Esophagus (tissue), 2 donors: ENCODE data around the gene TSC22D2. TPM values are rescaled to one million over a fixed set of nuclear protein-coding genes. Genes with fewer than 3 reads are reported as not detected.

Experiments used
- H3K27ac ChIP-seq, 2 donors: one replicate each; pipeline ENCODE4 v1.5.1; 2013; ENCODE audit warnings: low read depth in 2 of 2, mild to moderate bottlenecking in 2 of 2, inconsistent platforms in 1 of 2, low read length in 1 of 2, moderate library complexity in 1 of 2
- H3K27me3 ChIP-seq, 2 donors: one replicate each; pipeline ENCODE4 v1.6.1; 2013; ENCODE audit warnings: low read length in 2 of 2, control low read depth in 1 of 2, mild to moderate bottlenecking in 1 of 2; ENCODE audit not compliant: insufficient read depth in 2 of 2, control insufficient read depth in 1 of 2
- H3K36me3 ChIP-seq, 2 donors: one replicate each; pipeline ENCODE4 v1.6.1; 2013; ENCODE audit warnings: low read length in 1 of 2; ENCODE audit not compliant: control insufficient read depth in 2 of 2, insufficient read depth in 2 of 2
- H3K4me1 ChIP-seq, 2 donors: one replicate each; pipeline ENCODE4 v1.6.1; 2013; ENCODE audit warnings: low read length in 1 of 2; ENCODE audit not compliant: control insufficient read depth in 2 of 2, insufficient read depth in 2 of 2
- H3K4me3 ChIP-seq, 2 donors: one replicate each; pipeline ENCODE4 v1.5.1; 2013; ENCODE audit warnings: low read length in 2 of 2, mild to moderate bottlenecking in 2 of 2, low read depth in 1 of 2, moderate library complexity in 1 of 2
- H3K9me3 ChIP-seq, 2 donors: one replicate each; pipeline ENCODE4 v1.6.1; 2013; ENCODE audit warnings: mild to moderate bottlenecking in 2 of 2, low read depth in 1 of 2, low read length in 1 of 2, moderate library complexity in 1 of 2; ENCODE audit not compliant: control insufficient read depth in 2 of 2, insufficient read depth in 1 of 2
- WGBS, 2 donors: extraction: QIAGEN DNeasy Blood & Tissue Kit; methylation state at CpG; one replicate each; pipeline ENCODE4 v1.1.7; 2013; 5-methylcytosine and 5-hydroxymethylcytosine counted together
- polyA plus RNA-seq, 2 donors: library from polyadenylated mRNA; stranded (reverse); fragments of 200-250 nt; gene quantifications; one replicate each; pipeline ENCODE4 v1.2.3, GENCODE V29; 2013
- donor health status: healthy with polysubstance abuse.
- donor health status: Bipolar disorder and iron deficiency.

TSC22D2 gene
- polyA plus RNA-seq, 2 donors = 10.3 to 27.5 TPM

DNA sequence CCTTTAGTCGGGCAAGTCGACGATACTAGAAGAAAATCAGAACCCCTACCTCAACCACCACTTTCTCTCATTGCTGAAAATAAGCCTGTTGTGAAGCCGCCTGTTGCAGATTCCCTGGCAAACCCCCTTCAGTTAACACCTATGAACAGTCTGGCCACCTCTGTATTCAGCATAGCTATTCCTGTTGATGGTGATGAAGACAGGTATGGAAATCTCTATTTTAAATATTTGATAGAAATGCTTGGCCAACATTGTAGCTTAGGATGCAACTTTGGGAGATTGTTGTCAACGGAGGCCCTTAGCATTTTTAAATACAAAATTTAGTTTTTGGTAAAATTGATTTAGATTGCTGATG, 3.0 kb downstream of the TSC22D2 start:
- Histone ChIP-seq H3K27me3 (no peaks in the 10 kb centered on the region), H3K4me1 (peaks cover 3% of the 10 kb centered on the region in 2 donors), H3K27ac (peak overlapping the region; percentile 48 to 99), H3K4me3 (peak overlapping the region; percentile 83 to 100), H3K9me3 (peaks cover 0 to 3% of the 10 kb centered on the region in 2 donors), H3K36me3 (peaks cover 0 to 6% of the 10 kb centered on the region in 2 donors)
- 2 to 3% methylated on average over 5 of the region's 5 CpGs for WGBS, 2 donors

GRCh38 chr3:150411546-150411945, 3.4 kb downstream of the TSC22D2 start:
- WGBS, 2 donors = 5 to 7% methylated on average over 3 of the region's 3 CpGs
- no peak overlapping the region for H3K27ac ChIP-seq

GRCh38 chr3:150411976-150412375, 3.9 kb downstream of the TSC22D2 start:
- H3K27me3 ChIP-seq = no peaks in the 10 kb centered on the region
- peaks cover 0 to 3% of the 10 kb centered on the region in 2 donors for H3K9me3 ChIP-seq
- H3K27ac ChIP-seq = no peak overlapping the region
- H3K4me1 ChIP-seq = peaks cover 3% of the 10 kb centered on the region in 2 donors
- peak overlapping the region in 1 of 2 donors; percentile 83 for H3K4me3 ChIP-seq
- WGBS, 2 donors = 32 to 35% methylated on average over 2 of the region's 2 CpGs
- H3K36me3 ChIP-seq = peaks cover 0 to 6% of the 10 kb centered on the region in 2 donors

More at GRCh38 chr3:150411546-150411945, 3.4 kb downstream of the TSC22D2 start:
- Histone ChIP-seq H3K4me1 (peaks cover 3% of the 10 kb centered on the region in 2 donors), H3K27me3 (no peaks in the 10 kb centered on the region), H3K36me3 (peaks cover 0 to 6% of the 10 kb centered on the region in 2 donors), H3K4me3 (peak overlapping the region; percentile 83 to 100), H3K9me3 (peaks cover 0 to 3% of the 10 kb centered on the region in 2 donors)

DNA sequence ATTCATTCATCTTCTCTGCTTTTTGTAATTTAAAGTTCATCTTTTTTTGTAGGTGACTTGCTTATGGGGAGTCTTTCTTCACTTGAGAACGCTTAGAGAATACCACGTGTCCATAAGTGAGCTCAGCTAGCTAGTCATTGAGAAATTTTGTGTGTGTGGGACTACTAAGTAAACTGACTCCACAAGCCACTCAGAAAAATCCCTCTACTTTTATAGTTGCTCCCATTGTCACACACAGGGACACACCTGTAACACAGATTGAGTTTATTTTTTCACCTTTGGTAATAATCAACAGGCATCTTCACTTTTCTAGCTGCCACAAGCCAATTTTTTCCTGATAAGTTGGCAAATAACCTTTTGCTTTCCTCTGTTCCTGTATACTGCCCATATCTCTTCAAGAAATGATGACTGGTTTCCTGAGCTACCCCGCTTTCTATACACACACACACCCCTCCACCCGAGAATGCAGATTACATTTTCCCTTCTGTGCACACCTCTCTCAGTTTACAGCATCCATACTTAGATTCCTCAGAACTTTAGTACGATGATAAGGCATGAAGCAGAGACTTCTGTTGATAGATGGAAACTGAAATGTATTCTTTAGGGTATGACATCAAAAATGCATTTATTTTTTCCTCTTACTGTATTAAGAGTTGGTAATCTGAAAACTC, 4.6 kb downstream of the TSC22D2 start:
- Histone ChIP-seq H3K27ac (no peak overlapping the region), H3K4me1 (peaks cover 3% of the 10 kb centered on the region in 2 donors), H3K4me3 (peak overlapping the region; percentile 34 to 83), H3K9me3 (peaks cover 0 to 3% of the 10 kb centered on the region in 2 donors), H3K27me3 (no peaks in the 10 kb centered on the region), H3K36me3 (peaks cover 0 to 6% of the 10 kb centered on the region in 2 donors)
- WGBS, 2 donors = 5 to 7% methylated on average over 5 of the region's 5 CpGs

GRCh38 chr3:150414258-150414657, 6.2 kb downstream of the TSC22D2 start:
- no peaks in the 10 kb centered on the region for H3K27me3 ChIP-seq
- H3K4me1 ChIP-seq = peaks cover 3% of the 10 kb centered on the region in 2 donors
- H3K27ac ChIP-seq = no peak overlapping the region
- H3K9me3 ChIP-seq = peaks cover 0 to 3% of the 10 kb centered on the region in 2 donors
- H3K36me3 ChIP-seq = peaks cover 0 to 6% of the 10 kb centered on the region in 2 donors
- H3K4me3 ChIP-seq = peak overlapping the region in 1 of 2 donors; percentile 35
- WGBS, 2 donors = 28 to 33% methylated on average over 3 of the region's 3 CpGs

- Histone ChIP-seq H3K4me1 (peaks cover 3% of the 10 kb centered on the region in 2 donors), H3K36me3 (peaks cover 0 to 6% of the 10 kb centered on the region in 2 donors), H3K27me3 (no peaks in the 10 kb centered on the region), H3K9me3 (peaks cover 0 to 3% of the 10 kb centered on the region in 2 donors), H3K4me3 (peak overlapping the region in 1 of 2 donors; percentile 47), H3K27ac (no peak overlapping the region)
- 39 to 43% methylated on average over 5 of the region's 5 CpGs for WGBS, 2 donors
These were observed 6.9 kb downstream of the TSC22D2 start for GRCh38 chr3:150414959-150415358.

DNA sequence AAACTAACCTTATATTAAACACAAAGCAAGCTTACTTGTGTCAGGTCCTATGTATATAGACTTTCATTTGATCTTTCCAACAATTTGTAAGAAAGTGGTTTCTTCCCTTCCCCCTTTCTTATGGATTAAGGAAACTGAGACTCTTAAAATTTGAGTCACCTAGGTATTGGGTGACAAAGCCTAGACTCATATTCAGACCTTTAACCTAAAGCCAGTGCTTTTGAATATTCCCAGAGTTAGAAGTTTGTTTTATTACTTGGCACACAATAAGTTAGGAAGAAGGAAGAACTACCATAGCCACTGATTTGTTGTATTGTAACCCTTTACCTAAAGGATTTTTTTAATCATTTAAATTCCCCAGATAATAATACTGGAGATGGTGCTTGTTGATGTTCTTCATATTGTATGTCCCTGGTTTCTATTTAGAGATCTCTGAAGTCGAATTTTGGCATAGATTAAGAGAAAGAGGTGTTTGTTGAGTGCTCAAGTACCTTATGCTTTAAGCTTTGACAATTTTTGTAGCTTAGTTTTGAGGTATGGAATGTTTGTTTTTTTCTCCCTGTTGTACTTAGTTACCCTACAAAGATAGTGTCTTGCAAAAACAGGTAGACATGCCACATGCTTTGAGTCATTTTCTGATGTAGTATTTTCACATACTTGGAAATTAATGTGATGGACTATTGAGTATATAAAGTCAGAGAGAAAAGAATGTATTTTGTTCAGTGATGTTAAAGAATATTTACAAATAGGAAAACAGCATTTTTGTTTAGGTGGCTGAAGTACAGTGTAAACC, 11.2 kb downstream of the TSC22D2 start:
- Histone ChIP-seq H3K27me3 (no peaks in the 10 kb centered on the region), H3K4me3 (no peak overlapping the region), H3K4me1 (peaks cover 3% of the 10 kb centered on the region in 2 donors), H3K36me3 (no peaks in the 10 kb centered on the region), H3K9me3 (no peaks in the 10 kb centered on the region), H3K27ac (no peak overlapping the region)
- 46 to 50% methylated on average over 1 of the region's 1 CpG for WGBS, 2 donors

- no peaks in the 10 kb centered on the region for H3K9me3 ChIP-seq
- no peak overlapping the region for H3K4me3 ChIP-seq
- no peaks in the 10 kb centered on the region for H3K27me3 ChIP-seq
- H3K27ac ChIP-seq = no peak overlapping the region
- H3K4me1 ChIP-seq = peaks cover 3% of the 10 kb centered on the region in 2 donors
- H3K36me3 ChIP-seq = no peaks in the 10 kb centered on the region
These were observed 11.9 kb downstream of the TSC22D2 start for GRCh38 chr3:150419959-150420358.

DNA sequence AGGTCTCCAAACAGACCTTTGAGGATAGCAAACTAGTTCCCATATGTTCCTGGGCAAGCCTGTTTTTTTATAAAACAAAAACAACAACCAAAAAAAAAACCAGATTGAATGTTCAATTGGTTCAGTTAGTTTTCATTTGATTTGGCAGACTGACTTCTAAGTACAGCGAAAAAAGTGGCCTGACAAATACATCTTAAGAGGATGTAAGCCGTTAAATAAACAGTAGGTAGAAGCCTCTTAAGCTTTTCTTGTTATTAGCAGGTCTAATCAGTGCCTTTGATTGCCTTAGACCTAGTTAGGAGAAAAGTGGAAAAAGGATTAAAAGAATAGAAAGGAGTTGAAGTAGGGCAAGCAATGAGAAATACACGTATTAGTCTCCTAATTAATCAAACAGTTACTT, 13.2 kb downstream of the TSC22D2 start:
- Histone ChIP-seq H3K27me3 (no peaks in the 10 kb centered on the region), H3K9me3 (no peaks in the 10 kb centered on the region), H3K36me3 (no peaks in the 10 kb centered on the region), H3K4me1 (no peaks in the 10 kb centered on the region), H3K4me3 (no peak overlapping the region), H3K27ac (no peak overlapping the region)
- 42 to 49% methylated on average over 3 of the region's 3 CpGs for WGBS, 2 donors
